Pulmonary artery endothelial cell (primary cell): ENCODE results near the gene SEPHS2. TPM values are rescaled to one million over a fixed set of nuclear protein-coding genes. Genes with fewer than 3 reads are reported as not detected.
"Not testable (repeated sequence)": the region's sequence is repeated elsewhere in the genome, so short reads cannot be mapped to it uniquely, and the experiment has no call there.

Experiments
- DNase-seq: peaks from one replicate; pipeline ENCODE4 v3.0.0-alpha.2; 2011; ENCODE audit warnings: low read depth, low spot score
- total RNA-seq: library from RNA; depleted of rRNA; stranded (reverse); fragments of >200 nt; gene quantifications from 2 replicates; pipeline ENCODE4 v1.2.3, GENCODE V29; 2014

Gene SEPHS2
- total RNA-seq, result 16.6 and 18.3 TPM in 2 replicates

DNA sequence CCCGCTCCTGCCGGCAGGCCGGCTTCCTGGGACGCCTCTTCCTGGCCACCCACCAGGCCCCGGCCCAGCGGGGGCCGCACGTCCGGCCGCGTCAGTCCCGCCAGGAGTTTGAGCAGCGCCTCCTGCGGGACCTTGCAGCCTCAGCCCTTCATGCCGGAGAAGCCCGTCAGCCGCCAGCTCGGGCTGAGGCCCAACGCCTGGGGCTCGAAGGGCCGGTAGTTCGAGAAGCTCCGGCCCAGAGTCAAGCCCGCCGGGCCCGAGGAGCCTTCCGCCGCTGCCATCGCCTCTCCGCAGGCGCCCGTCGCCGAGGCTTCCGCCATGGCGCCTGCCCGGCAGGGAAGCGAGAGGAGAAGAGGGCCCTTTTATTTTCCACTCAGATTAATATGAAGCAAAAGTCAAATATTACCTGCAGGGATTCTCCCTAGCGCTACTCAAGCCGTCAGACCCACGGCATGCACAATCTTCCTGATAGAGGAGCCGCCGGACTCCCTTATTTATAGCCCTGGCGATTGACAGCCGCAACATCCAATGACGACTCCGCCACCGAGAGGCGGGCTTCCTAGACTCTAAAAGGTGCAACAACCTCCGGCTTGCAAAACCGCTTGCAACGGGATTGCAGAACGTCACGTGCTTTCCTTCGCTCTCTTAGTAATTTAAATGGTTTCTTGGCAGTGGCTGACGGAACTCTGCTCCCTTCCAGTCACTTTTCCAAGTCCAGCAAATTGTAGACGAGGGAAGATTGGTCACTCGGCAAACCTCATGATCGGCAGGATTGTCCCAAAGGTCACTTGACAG, at the start of gene SEPHS2:
TSS of gene SEPHS2 (minus strand) at position 467 of the 795 bp plus-strand sequence. CDS start at position 320, 147 bp downstream.
- peak; percentile 93 for DNase-seq

DNA sequence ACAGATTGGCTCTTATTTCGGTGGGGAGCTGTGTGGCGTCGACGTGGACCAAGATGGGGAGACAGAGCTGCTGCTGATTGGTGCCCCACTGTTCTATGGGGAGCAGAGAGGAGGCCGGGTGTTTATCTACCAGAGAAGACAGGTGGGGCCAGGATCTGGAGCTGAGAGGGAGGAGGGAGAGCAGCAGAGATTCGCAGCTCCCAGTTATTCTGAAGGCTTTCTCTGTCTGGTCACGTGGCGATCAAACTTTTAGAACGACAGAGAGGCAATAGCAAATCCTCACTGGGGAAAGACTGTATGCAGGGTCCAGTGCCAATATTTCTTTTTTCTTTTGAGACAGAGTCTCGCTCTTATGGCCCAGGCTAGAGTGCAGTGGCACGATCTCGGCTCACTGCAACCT, 49.0 kb upstream of the SEPHS2 start:
- no peak for DNase-seq

DNA sequence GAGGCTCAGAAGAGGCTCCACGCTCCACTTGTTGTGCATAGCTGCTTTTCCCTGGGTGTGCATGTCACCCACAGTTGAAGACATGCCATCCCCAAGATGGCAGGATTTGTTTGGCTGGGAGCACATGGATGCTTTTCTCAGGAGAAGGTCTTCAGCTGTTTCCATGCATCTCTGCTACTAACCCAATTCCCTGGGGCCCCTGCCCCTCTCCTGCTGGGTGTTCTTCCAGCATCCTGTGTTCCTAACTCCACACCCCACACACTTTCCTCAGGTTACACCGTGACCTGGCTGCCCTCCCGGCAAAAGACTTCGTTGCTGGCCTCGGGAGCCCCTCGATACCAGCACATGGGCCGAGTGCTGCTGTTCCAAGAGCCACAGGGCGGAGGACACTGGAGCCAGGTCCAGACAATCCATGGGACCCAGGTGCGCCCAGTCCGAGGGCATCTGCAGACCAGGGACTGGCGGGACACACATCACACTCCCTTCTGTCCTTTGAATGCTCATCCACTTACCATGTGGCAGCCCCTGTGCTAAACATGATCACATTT, 48.3 kb upstream of the SEPHS2 start:
- DNase-seq, result no peak

DNA sequence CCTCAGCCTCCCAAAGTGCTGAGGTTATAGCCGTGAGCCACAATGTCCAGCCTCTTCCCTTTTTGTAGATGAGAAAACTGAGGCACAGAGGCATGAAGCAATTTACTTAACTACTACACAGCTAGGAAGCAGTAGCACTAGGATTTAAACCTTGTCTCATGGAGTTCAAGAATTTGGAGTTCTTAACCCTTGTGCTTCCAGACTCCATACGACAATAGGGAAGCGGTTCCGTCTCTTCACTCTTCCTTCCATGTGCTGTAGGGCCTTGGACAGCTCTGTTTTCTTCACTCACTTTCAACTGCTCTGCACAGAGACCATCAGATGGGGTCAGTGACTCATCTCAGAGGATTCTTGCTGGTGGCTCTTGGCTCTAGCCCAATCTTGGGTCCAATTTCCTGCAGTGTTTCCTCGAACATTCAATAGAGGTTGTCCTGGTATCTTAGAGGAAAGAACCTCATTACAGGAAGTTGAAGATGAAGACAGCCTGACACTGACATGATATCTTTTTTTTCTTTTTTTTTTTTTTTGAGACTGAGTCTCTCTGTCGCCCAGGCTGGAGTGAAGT, 46.2 kb upstream of the SEPHS2 start:
- peak; percentile 46 for DNase-seq

GRCh38 chr16:30491229-30491628, 45.6 kb upstream of the SEPHS2 start:
- DNase-seq, result no peak

DNA sequence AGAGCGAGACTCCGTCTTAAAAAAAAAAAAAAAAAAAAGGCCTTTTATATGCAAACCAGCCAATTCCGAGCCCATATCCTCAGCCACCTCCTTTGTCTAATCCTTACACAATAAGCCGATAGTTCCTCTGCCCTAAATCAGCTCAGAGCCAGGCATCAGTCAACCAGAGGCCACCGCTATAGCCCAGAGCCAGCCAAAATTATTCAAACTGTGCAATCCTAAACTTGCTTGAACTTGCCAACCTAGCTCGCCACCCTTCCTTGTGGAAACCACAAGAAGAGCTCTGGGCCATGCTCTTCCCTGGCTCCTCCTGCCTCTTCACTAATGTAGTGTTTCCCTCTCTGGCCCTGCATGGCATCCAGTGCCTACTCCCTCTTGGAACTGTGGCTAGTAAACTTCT, 44.5 kb upstream of the SEPHS2 start:
- DNase-seq, result no peak

DNA sequence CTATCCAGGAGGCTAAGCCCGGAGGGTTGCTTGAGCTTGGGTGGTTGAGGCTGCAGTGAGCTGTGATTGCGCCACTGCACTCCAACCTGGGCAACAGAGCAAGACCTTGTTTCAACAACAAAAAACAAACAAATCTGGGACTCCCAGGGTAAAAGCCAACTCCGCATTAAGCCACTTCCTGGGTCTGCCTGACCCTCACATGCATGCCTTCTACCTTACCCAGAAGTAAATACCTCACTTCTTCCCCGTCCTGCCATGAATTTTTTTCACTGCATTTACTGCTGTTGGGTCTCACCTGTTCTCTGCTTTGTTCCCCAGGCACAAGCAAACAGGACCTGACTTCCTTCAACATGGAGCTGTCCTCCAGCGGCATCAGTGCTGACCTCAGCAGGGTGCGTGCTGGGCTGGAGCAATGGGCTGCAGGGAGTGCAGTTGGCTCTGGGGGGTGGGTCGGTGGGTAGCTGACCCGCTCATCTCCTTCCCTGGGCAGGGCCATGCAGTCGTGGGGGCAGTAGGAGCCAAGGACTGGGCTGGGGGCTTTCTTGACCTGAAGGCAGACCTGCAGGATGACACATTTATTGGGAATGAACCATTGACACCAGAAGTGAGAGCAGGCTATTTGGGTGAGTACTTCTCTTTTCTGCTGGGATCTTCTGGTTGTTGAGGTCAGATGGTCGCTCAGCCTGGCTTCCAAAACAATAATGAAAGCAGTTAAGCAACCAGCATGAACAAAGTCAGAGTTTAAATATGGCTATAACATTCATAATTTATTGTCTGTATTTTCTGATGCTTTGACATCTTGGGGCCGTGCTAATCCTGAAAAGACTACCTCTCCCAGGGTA, 43.3 kb upstream of the SEPHS2 start:
- DNase-seq, result no peak

- DNase-seq, result no peak
Measured at GRCh38 chr16:30485818-30486436, 40.3 kb upstream of the SEPHS2 start.

GRCh38 chr16:30484887-30485286, 39.2 kb upstream of the SEPHS2 start:
- DNase-seq, result no peak

DNA sequence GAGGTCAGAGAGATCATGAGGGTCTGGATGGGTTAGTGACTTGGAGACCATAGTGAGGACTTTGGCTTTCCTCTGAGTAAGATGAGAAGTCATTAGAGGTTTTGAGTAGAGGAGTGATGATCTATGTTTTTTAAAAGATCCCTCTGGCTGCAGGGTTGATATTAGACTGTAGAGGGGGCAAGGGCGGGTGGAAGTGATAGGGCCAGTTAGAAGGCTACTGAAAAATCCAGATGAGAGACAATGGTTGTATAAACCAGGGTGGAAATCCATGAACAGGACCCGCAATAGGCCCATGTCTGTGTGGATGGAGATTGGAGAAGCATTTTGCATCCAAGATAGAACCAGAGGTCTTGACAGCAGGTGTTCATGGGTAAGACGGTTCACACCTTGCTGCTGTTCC, 36.7 kb upstream of the SEPHS2 start:
- no peak for DNase-seq

DNA sequence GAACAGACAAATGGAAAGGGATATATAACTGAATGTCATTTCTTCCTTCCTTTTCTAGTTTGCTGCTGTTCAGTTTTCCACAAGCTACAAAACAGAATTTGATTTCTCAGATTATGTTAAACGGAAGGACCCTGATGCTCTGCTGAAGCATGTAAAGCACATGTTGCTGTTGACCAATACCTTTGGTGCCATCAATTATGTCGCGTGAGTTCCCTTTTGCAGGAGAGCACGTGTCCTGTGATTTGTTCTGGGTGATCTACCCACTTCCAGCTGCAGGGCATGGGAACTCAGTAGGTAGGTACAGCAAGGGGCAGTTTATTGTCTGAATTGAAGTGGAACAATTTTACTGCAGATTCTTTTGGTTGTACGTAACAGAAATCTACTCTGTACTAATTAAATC, 35.7 kb upstream of the SEPHS2 start:
- no peak for DNase-seq

DNA sequence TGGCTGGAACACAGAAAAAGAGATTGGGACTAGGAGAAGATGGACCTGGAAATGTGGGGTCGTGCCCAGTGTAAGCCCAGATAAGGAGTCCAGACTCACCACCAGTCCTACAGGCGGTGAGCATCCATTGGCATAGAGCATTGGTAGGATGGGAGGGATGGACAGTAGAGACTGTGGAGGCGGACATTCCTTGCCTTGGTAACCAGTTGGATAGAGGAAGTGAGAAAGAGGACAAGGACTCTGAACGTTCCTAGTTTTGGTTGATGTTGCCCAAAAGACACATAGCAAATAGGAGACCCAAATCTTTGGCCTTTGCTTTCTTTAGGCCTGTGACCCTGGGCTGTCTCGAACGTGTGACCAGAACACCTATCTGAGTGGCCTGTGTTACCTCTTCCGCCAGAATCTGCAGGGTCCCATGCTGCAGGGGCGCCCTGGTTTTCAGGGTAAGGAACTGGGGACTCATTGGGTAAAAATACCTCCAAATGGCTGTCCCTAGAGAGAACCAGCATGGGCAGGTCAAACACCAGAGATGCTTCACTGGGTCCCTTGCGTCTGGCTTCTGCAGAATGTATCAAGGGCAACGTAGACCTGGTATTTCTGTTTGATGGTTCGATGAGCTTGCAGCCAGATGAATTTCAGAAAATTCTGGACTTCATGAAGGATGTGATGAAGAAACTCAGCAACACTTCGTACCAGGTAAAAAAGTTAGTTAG, 33.2 kb upstream of the SEPHS2 start:
- DNase-seq, result no peak

GRCh38 chr16:30477773-30478172, 32.1 kb upstream of the SEPHS2 start:
- DNase-seq, result not testable (repeated sequence)

GRCh38 chr16:30476991-30477390, 31.3 kb upstream of the SEPHS2 start:
- DNase-seq, result no peak

DNA sequence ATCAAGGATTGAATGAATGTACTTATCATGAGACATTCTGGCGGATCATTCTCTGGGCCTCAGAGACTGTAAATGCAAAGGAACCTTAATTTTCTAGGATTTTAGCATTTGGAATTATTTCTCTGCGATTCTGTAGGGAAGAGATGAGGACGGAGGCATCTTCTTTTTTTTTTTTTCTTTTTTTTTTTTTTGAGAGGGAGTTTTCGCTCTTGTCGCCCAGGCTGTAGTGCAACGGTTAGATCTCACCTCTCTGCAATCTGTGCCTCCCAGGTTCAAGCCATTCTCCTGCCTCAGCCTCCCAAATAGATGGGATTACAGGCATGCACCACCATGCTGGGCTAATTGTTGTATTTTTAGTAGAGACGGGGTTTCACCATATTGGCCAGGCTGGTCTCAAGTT, 29.0 kb upstream of the SEPHS2 start:
- no peak for DNase-seq

DNA sequence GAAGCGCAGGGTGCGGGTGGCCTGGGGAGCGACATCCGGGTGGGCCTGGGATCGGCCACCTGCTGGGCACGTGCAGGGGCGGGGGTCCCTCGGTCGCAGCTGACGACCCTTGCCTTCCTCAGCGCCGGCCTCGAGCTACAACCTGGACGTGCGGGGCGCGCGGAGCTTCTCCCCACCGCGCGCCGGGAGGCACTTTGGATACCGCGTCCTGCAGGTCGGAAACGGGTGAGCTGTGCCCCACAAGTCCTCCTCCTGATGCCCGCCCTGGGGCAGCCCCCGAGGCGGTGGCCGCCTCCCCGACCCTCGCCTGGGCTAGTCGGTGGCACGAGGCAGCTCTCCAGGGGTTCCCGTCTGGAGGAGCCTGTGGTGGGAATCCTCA, 28.4 kb upstream of the SEPHS2 start:
- DNase-seq, result no peak

- DNase-seq, result no peak
Measured at GRCh38 chr16:30473231-30474073, 27.8 kb upstream of the SEPHS2 start.

DNA sequence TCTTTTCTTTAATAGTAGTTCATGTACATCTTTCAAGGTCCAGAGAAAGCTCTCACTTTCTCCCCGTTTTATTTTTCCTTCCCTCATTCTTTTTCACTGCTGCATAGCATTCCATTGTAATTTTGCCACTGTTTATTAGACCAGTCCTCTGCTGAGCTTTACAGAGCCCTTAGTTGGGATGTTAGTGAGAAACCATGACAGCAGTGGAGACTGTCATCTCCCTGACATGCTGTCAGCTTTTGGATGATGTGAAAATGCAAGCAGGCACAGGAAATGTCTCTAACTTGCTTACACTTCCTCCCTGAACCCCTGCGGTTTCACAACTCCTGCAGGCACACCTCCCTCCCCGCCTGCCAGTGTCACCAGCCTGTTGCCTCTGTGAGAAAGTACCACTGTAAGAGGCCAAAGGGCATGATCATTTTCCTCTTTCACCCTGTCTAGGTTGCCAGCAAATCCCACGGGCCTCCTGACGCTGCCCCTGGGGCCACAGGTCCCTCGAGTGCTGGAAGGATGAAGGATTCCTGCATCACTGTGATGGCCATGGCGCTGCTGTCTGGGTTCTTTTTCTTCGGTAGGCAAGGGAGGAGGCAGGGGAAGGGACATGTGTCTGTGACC, 26.8 kb upstream of the SEPHS2 start, which contains the start of gene ITGAL:
TSS of gene ITGAL (plus strand) at position 415 of the 615 bp plus-strand sequence. CDS start at position 511, 96 bp downstream.
- DNase-seq, result no peak

DNA sequence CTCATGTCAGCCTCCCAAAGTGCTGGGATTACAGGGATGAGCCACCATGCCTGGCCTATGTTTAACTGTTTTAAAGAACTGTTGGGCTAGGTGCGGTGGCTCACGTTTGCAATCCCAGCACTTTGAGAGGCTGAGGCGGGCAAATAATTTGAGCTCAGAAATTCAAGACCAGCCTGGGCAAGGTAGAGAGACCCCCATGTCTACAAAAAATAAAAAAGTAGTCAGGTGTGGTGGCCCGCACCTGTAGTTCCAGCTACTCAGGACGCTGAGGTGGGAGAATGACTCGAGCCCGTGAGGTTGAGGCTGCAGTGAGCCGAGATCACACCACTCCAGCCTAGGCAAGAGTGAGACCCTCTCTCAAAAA, 24.9 kb upstream of the SEPHS2 start:
- no peak for DNase-seq

GRCh38 chr16:30470170-30470512, 24.5 kb upstream of the SEPHS2 start:
- DNase-seq, result no peak
